SK-N-SH treated with all-trans-retinoic acid at 6 μM for 48 hours (cell line): ENCODE measurements around the gene SNIP1.
"Not testable (repeated sequence)": the region's sequence is repeated elsewhere in the genome, so short reads cannot be mapped to it uniquely, and the experiment has no call there.

Experiments
- ATAC-seq: fragments of 200-7000 bp; cut with Tn5 transposase; 3 replicates; pipeline ENCODE4 v1.9.1; 2020; ENCODE audit warnings: mild to moderate bottlenecking, moderate library complexity
- ARNTL ChIP-seq: fragments of 450-650 bp; formaldehyde crosslinking; IDR thresholded peaks from 2 replicates; pipeline ENCODE4 v1.5.0; 2020; ENCODE audit warnings: low read depth, mild to moderate bottlenecking, moderate library complexity, borderline replicate concordance
- BACH2 ChIP-seq: fragments of 250-450 bp; sonication (Bioruptor Pico); IDR thresholded peaks from 2 replicates; pipeline ENCODE4 v1.9.0; 2021; ENCODE audit warnings: mild to moderate bottlenecking, borderline replicate concordance
- CSDC2 ChIP-seq: fragments of 250-450 bp; sonication (Bioruptor Pico); IDR thresholded peaks from 2 replicates; pipeline ENCODE4 v1.5.0; 2020; ENCODE audit warnings: mild to moderate bottlenecking, moderate library complexity
- CSRNP3 ChIP-seq: fragments of 250-450 bp; sonication (Bioruptor Pico); IDR thresholded peaks from 2 replicates; pipeline ENCODE4 v1.5.1; 2021; ENCODE audit warnings: mild to moderate bottlenecking, moderate library complexity
- ESRRG ChIP-seq: fragments of 250-450 bp; sonication (Bioruptor Pico); IDR thresholded peaks from 2 replicates; pipeline ENCODE4 v1.6.1; 2021; ENCODE audit warnings: mild to moderate bottlenecking
- GLIS3 ChIP-seq: fragments of 250-450 bp; sonication (Bioruptor Pico); IDR thresholded peaks from 2 replicates; pipeline ENCODE4 v1.5.0; 2020; ENCODE audit warnings: mild to moderate bottlenecking, moderate library complexity
- ISL1 ChIP-seq: fragments of 250-450 bp; sonication (Bioruptor Pico); IDR thresholded peaks from 2 replicates; pipeline ENCODE4 v2.1.2; 2022; ENCODE audit warnings: mild to moderate bottlenecking, moderate library complexity
- OSR1 ChIP-seq: fragments of 250-450 bp; sonication (Bioruptor Pico); IDR thresholded peaks from 2 replicates; pipeline ENCODE4 v1.8.0; 2022; ENCODE audit warnings: moderate library complexity, mild to moderate bottlenecking, inconsistent platforms
- PATZ1 ChIP-seq: fragments of 250-450 bp; sonication (Bioruptor Pico); IDR thresholded peaks from 2 replicates; pipeline ENCODE4 v1.8.0; 2020; ENCODE audit warnings: mild to moderate bottlenecking, moderate library complexity, borderline replicate concordance
- PPARA ChIP-seq: fragments of 250-450 bp; sonication (Bioruptor Pico); IDR thresholded peaks from 2 replicates; pipeline ENCODE4 v1.5.0; 2020; ENCODE audit warnings: mild to moderate bottlenecking, borderline replicate concordance
- RARB ChIP-seq: fragments of 250-450 bp; sonication (Bioruptor Pico); IDR thresholded peaks from 2 replicates; pipeline ENCODE4 v1.8.0; 2021; ENCODE audit warnings: mild to moderate bottlenecking, moderate library complexity
- SNAI2 ChIP-seq: fragments of 250-450 bp; sonication (Bioruptor Pico); IDR thresholded peaks from 2 replicates; pipeline ENCODE4 v1.5.0; 2020; ENCODE audit warnings: mild to moderate bottlenecking, moderate library complexity
- TCF4 ChIP-seq: fragments of 250-450 bp; sonication (Bioruptor Pico); IDR thresholded peaks from 2 replicates; pipeline ENCODE4 v1.8.0; 2021; ENCODE audit warnings: mild to moderate bottlenecking, moderate library complexity, borderline replicate concordance
- TOX ChIP-seq: fragments of 250-450 bp; sonication (Bioruptor Pico); IDR thresholded peaks from 2 replicates; pipeline ENCODE4 v1.8.0; 2021; ENCODE audit warnings: mild to moderate bottlenecking, moderate library complexity, borderline replicate concordance
- ZC3H10 ChIP-seq: fragments of 250-450 bp; sonication (Bioruptor Pico); IDR thresholded peaks from 2 replicates; pipeline ENCODE4 v1.5.1; 2021; ENCODE audit warnings: mild to moderate bottlenecking, moderate library complexity
- ZFP3 ChIP-seq: fragments of 250-450 bp; sonication (Bioruptor Pico); IDR thresholded peaks from 2 replicates; pipeline ENCODE4 v1.5.0; 2020; ENCODE audit warnings: mild to moderate bottlenecking, moderate library complexity
- ZFP30 ChIP-seq: fragments of 450-650 bp; formaldehyde crosslinking; IDR thresholded peaks from 2 replicates; pipeline ENCODE4 v1.5.0; 2022; ENCODE audit warnings: mild to moderate bottlenecking, moderate library complexity
- ZNF565 ChIP-seq: fragments of 450-650 bp; formaldehyde crosslinking; conservative IDR thresholded peaks from 2 replicates; pipeline ENCODE4 v1.5.0; 2020; ENCODE audit warnings: low read depth, mild to moderate bottlenecking, moderate library complexity
- ZNF8 ChIP-seq: fragments of 450-650 bp; formaldehyde crosslinking; IDR thresholded peaks from 2 replicates; pipeline ENCODE4 v1.5.0; 2020; ENCODE audit warnings: mild to moderate bottlenecking, moderate library complexity
- TF ChIP-seq, protein P1 (sequence below): fragments of 250-450 bp; sonication (Bioruptor Pico); IDR thresholded peaks from 2 replicates; pipeline ENCODE4 v1.8.0; 2021; ENCODE audit warnings: low read depth, mild to moderate bottlenecking, moderate library complexity, borderline replicate concordance

The SNIP1 gene

DNA sequence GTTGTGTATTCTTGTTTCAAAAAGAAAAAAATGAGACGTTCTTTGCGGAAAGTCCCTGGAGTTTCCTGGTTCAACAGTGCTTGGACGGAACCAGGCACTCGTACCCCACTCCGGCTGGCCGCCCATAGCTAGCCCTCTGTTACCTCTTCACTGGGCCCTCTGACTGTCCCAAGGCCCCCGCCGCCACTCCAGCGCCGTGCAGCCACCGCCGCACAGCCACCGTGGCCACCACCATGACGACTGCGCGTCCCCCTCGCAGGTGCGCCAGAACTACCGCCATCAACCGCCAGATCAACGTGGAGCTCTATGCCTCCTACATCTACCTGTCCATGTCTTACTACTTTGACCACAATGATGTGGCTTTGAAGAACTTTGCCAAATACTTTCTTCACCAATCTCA is 9.6 kb downstream of the SNIP1 start:
- ATAC-seq = no peak
- no peak for TF ChIP-seq PPARA (CRISPR knock-in tag)
- TF ChIP-seq CSRNP3 (CRISPR knock-in tag) = no peak

- ATAC-seq = no peak
- TF ChIP-seq CSRNP3 (CRISPR knock-in tag) (no peak), ZNF565 (CRISPR knock-in tag) (no peak), PPARA (CRISPR knock-in tag) (no peak), OSR1 (CRISPR knock-in tag) (no peak), ARNTL (CRISPR knock-in tag) (no peak), BACH2 (CRISPR knock-in tag) (no peak), GLIS3 (CRISPR knock-in tag) (no peak)
- TF ChIP-seq, protein P1, sequence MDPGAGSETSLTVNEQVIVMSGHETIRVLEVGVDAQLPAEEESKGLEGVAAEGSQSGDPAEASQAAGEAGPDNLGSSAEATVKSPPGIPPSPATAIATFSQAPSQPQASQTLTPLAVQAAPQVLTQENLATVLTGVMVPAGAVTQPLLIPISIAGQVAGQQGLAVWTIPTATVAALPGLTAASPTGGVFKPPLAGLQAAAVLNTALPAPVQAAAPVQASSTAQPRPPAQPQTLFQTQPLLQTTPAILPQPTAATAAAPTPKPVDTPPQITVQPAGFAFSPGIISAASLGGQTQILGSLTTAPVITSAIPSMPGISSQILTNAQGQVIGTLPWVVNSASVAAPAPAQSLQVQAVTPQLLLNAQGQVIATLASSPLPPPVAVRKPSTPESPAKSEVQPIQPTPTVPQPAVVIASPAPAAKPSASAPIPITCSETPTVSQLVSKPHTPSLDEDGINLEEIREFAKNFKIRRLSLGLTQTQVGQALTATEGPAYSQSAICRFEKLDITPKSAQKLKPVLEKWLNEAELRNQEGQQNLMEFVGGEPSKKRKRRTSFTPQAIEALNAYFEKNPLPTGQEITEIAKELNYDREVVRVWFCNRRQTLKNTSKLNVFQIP (CRISPR knock-in tag) = no peak
- TF ChIP-seq, all 23 proteins: peak for 0
Observed at GRCh38 chr1:37540036-37540785, 13.9 kb downstream of the SNIP1 start.

DNA sequence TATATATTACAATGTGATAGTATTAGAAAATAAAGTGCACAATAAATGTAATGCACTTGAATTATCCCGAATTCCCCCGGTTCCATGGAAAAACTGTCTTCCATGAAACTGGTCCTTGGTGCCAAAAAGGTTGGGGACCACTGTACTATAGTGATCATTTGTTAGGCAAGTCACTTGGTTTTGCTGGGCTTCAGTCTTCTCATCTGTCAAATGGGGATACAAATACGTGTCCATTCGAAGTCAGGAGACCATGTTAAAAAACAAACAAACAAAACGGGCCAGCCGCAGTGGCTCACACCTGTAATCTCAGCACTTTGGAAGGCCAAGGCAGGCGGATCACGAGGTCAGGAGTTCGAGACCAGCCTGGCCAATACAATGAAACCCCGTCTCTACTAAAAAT is 14.9 kb downstream of the SNIP1 start:
- not testable (repeated sequence) for ATAC-seq

DNA sequence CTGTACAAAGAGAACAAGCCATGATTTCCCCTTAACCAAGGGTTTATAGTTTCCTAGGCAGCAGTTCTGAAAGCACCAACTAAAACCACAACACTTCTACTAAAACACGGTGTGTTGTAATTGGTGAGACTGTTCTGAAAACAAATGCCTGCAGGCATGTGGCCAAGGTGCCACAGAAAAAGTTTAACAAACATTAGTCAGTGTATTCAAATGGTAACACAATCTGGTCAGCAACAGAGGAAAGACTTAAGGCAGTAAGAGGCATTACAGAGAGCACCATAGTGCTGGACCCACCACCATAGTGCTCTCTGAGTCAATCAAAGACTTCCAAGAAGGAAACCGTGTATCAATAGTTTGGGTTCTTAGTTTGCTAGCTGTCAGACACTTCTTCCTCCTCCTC is 16.7 kb downstream of the SNIP1 start:
- TF ChIP-seq PPARA (CRISPR knock-in tag) (no peak), ARNTL (CRISPR knock-in tag) (no peak), BACH2 (CRISPR knock-in tag) (no peak), ZC3H10 (CRISPR knock-in tag) (no peak), ESRRG (CRISPR knock-in tag) (no peak), TCF4 (no peak)
- no peak for ATAC-seq

GRCh38 chr1:37533317-37534093 is 20.6 kb downstream of the SNIP1 start:
- no peak; the same call in 2 of the 3 replicates for ATAC-seq
- TF ChIP-seq TCF4 (no peak), ARNTL (CRISPR knock-in tag) (no peak), SNAI2 (CRISPR knock-in tag) (no peak), ZC3H10 (CRISPR knock-in tag) (no peak), ISL1 (no peak), BACH2 (CRISPR knock-in tag) (no peak), CSRNP3 (CRISPR knock-in tag) (no peak), ZNF8 (CRISPR knock-in tag) (no peak), TOX (CRISPR knock-in tag) (no peak), ZFP3 (no peak), GLIS3 (CRISPR knock-in tag) (no peak), PATZ1 (CRISPR knock-in tag) (no peak), ZFP30 (CRISPR knock-in tag) (no peak), CSDC2 (CRISPR knock-in tag) (no peak), ZNF565 (CRISPR knock-in tag) (no peak), RARB (CRISPR knock-in tag) (no peak), OSR1 (CRISPR knock-in tag) (no peak), PPARA (CRISPR knock-in tag) (no peak)
